ENCODE results near the gene APEX1.

Gene APEX1

DNA sequence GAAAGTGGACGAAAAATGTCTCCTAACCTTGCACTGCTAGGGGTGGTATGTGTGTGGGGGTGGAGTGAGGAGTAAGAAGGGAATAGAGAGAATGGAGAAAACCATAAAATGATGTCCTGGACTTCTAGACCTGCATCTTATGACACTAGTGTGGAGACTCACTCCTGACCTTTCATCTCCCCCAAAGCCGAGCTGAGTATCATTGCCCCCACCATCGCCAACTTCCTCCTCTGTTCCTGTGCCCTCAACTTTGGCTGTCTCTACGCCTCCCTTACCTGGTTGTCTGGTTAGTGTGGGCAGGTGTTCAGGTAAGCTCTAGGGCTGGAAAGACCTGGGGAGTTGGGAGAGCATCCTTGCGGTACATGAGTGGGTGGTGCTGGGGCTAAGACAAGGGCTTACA lies 14.6 kb upstream of the APEX1 start:
- TF ChIP-seq, protein P1, sequence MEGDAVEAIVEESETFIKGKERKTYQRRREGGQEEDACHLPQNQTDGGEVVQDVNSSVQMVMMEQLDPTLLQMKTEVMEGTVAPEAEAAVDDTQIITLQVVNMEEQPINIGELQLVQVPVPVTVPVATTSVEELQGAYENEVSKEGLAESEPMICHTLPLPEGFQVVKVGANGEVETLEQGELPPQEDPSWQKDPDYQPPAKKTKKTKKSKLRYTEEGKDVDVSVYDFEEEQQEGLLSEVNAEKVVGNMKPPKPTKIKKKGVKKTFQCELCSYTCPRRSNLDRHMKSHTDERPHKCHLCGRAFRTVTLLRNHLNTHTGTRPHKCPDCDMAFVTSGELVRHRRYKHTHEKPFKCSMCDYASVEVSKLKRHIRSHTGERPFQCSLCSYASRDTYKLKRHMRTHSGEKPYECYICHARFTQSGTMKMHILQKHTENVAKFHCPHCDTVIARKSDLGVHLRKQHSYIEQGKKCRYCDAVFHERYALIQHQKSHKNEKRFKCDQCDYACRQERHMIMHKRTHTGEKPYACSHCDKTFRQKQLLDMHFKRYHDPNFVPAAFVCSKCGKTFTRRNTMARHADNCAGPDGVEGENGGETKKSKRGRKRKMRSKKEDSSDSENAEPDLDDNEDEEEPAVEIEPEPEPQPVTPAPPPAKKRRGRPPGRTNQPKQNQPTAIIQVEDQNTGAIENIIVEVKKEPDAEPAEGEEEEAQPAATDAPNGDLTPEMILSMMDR (IDR thresholded peaks at IDR 0.05): no peak

DNA sequence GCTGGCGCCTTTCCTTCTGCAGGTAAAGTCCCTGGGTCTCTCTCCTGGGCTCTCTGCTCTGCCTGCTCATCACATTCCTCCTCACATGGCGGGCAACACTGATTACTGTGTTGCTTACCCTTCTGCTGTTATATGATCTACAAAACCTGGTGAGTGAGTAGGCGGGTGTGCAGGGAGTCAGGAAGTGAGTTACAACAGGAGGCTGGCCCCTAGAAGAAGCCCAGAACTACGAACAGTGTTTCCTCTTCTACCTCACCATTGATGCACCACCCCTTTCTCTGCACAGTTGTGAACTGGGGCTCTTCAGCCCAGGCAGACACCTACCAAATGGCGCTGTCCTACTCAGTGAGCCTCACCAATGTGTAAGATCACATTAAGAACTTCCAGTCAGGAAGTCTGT lies 14.1 kb upstream of the APEX1 start:
- TF ChIP-seq, protein P1 (IDR thresholded peaks at IDR 0.05): no peak

DNA sequence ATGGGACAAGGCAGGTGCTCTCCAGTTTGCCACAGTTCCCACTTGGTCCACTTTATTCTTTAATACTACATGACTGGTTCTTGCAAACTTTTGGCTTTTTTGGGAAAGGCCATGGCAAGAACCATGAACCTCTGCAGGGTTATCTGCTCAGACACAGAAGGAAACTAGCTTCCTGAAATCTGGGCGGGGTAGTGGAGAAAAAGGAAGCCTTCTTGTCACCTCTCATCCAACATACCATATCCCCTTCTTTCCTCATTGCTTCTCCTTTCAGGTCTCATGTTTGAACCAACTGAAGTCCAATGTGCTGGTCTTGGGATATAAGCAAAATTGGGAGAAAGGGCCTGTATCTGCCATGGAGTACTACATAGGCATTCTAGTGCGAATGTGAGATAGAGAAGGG lies 13.6 kb upstream of the APEX1 start:
- TF ChIP-seq, protein P1 (IDR thresholded peaks at IDR 0.05): no peak

DNA sequence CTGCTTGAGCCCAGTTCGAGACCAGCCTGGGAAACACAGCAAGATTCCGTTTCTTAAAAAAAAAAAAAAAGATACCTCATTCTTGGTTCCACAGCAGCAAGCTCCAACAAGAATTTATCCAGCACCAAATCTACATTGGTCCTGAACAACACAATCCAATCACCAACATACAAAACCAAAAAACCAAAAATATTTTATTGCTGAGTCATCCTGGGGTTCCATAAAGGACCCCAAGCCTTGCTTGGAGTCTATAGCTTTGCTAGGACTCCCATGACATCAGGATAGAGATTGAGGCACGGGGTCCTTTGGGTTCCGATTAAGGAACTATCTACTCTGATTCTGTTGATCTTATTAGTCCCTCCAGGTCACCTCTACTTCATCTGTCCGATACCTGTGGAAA lies 8.1 kb upstream of the APEX1 start:
- TF ChIP-seq, protein P1 (IDR thresholded peaks at IDR 0.05): no peak

DNA sequence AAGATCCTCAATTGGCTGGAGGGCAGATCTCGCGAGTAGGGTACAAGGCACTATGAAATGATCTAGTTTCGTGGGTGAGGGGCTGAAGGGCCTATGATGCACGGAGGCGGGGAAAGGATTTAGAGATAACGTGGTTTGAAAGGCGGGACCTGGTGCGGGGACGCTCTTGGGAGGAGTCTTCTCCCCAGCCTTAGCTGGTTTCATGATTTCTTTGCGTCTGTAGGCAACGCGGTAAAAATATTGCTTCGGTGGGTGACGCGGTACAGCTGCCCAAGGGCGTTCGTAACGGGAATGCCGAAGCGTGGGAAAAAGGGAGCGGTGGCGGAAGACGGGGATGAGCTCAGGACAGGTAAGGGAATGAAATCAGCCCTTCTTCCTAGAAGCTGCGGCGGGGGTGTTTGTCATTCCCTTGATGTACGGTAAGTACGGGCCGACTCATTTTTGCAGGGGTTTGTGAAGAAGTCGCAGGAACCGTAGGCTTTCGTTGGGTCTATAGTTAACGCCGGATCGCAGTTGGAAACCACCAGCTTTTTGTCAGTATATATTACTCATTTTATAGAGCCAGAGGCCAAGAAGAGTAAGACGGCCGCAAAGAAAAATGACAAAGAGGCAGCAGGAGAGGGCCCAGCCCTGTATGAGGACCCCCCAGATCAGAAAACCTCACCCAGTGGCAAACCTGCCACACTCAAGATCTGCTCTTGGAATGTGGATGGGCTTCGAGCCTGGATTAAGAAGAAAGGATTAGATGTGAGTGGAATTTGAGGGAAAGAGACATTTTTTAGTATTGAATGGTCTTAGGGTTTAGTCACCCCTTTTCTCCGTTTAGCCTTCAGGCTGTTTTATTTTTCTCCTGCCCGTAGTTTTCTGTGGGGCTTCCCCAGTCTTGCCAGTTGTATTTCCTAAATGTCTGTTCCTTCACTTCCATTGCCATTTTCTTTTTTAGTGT lies 602 bp downstream of the APEX1 start:
- TF ChIP-seq, protein P1 (IDR thresholded peaks at IDR 0.05): no peak

DNA sequence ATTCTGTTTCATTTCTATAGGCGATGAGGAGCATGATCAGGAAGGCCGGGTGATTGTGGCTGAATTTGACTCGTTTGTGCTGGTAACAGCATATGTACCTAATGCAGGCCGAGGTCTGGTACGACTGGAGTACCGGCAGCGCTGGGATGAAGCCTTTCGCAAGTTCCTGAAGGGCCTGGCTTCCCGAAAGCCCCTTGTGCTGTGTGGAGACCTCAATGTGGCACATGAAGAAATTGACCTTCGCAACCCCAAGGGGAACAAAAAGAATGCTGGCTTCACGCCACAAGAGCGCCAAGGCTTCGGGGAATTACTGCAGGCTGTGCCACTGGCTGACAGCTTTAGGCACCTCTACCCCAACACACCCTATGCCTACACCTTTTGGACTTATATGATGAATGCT lies 1.9 kb downstream of the APEX1 start:
- TF ChIP-seq, protein P1 (IDR thresholded peaks at IDR 0.05): no peak

DNA sequence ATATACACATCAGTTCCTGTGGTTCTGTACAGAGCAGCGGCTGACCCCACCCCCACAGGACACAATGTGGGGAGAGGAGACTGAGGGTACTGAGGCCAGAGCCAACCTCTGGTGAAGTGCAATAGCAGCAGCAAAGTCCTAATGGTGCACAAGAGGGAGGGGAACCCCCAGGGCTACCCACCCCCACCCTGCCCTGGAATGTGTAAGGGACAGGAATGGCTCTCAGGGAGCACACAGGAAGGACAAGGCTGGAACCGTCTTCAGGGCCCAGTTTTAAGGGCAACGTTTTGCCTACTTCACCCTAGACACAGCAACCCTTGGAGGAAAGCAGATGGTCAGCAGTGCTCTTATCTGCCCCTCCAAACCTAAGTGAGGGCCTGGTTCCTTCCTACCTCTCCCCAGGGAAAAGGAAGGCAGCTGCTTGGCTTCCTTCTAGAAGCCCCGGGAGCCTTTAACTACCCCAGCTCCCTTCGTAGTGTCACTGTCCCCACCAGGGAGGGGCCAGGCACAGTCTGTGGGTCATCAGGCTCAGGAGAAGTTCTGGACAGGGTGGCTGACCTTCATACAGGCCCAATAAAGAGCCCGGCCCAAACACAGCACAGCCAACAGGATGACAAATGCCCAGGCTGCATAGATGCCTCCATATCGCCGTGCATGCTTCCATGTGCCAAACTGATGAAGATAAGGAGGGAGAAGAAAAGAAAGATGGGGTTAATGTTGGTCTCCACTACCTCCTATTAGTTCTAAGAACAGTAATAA lies 3.2 kb downstream of the APEX1 start:
- TF ChIP-seq, protein P1 (IDR thresholded peaks at IDR 0.05): no peak

All from LNCAP (cell line).